Measurements from ENCODE around the gene E2F7.
A peak's percentile ranks its signal among the peaks of the same experiment; 100 is the strongest.

E2F7 gene

DNA sequence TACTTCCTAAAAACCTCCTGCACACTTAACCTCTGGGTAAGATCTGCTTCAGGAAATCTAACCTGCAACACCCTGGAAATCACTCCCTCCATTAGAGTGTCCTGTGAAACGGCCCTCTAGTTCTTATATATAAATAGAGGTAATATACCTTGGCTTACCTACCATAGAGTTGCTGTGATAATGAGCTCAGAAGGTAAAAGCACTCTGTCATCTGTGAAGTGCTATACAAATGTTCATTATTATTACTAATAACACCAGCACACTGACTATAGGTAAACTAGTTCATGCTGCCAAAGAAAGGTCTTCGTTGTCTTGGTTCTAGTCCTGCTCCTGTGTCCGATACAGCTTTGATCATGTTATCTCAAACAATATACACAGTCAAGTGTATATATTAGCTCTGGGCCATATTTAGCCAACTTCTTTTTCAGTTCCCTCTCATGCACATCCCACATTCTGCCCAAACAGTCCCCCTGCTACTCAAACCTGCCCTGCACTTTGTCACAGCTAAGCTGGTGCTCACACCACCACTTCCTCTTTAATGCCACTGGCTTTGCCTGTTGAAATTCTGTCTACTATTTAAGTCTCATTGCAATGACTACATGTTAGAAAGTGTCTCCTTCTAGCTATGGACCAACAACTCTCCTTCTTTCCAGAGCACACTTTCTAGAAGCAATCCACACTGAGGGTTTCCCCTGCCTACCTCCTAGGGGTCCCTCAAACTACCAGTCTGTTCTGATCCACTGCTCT is 5.1 kb downstream of the E2F7 start:
- TF ChIP-seq ZBTB7A (IDR thresholded peaks at IDR 0.05; ENCODE audit: low read depth) (no peak), MAX (IDR thresholded peaks at IDR 0.05) (no peak), CREB1 (IDR thresholded peaks at IDR 0.05; ENCODE audit: low read depth) (no peak), EGR1 (IDR thresholded peaks at IDR 0.05) (no peak), REST (IDR thresholded peaks at IDR 0.05; ENCODE audit: low read depth) (no peak), YY1 (IDR thresholded peaks at IDR 0.05; ENCODE audit: low read depth) (no peak), CEBPB (IDR thresholded peaks at IDR 0.05) (no peak), RAD21 (IDR thresholded peaks at IDR 0.05; ENCODE audit: low read depth) (no peak), USF1 (IDR thresholded peaks at IDR 0.05) (no peak), TEAD4 (IDR thresholded peaks at IDR 0.05) (no peak), EP300 (IDR thresholded peaks at IDR 0.05; ENCODE audit: borderline replicate concordance) (no peak), TCF12 (IDR thresholded peaks at IDR 0.05; ENCODE audit: low read depth) (no peak), FOXM1 (IDR thresholded peaks at IDR 0.05; ENCODE audit: borderline replicate concordance, low read depth) (no peak), NFIC (IDR thresholded peaks at IDR 0.05) (no peak)

DNA sequence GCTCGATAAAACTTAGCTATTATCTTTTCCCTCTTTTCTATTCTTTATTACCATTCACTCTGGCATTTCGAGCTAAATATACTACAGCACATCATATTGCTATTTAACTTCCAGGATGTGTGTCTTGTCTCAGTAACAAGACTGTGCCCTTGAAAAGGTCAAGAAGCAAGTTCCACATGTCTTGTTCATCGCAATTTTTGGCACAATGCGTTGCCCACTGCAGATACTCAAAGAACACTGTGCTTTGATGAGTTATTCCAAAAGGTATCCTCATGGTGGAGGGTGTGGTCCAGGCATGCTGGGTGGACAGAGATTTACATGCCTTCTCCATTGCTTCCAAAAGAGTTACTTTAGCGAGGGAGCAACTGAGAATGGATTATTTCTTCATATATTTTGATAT is 6.6 kb downstream of the E2F7 start:
- no peak for TF ChIP-seq CEBPB (IDR thresholded peaks at IDR 0.05)

- TF ChIP-seq NFIC (IDR thresholded peaks at IDR 0.05), result no peak
Measured at GRCh38 chr12:77054851-77055250, 10.5 kb downstream of the E2F7 start.

DNA sequence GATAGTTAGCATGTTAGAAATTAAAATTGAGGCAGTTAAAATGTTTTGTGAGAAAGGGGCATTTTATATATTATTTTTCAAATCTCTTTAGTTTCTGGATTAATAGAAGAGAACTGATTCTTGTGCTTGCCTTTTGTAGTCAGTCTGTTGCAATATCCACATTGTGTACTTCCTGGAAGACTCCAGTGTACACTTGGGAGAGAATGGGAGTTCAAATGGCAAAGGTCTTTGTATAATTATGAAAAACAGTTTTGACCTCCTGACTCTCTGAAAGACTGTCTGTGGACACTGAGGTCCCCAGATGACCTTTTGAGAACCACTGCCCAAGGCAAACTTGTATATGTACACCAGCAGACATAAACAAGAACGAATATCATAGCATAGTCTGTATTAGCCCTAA is 12.1 kb downstream of the E2F7 start:
- TF ChIP-seq FOXM1 (IDR thresholded peaks at IDR 0.05; ENCODE audit: borderline replicate concordance, low read depth) (no peak), USF1 (IDR thresholded peaks at IDR 0.05) (no peak), RAD21 (IDR thresholded peaks at IDR 0.05; ENCODE audit: low read depth) (no peak), CEBPB (IDR thresholded peaks at IDR 0.05) (no peak), NFIC (IDR thresholded peaks at IDR 0.05) (no peak), ZBTB7A (IDR thresholded peaks at IDR 0.05; ENCODE audit: low read depth) (no peak), EGR1 (IDR thresholded peaks at IDR 0.05) (no peak), TCF12 (IDR thresholded peaks at IDR 0.05; ENCODE audit: low read depth) (no peak), EP300 (IDR thresholded peaks at IDR 0.05; ENCODE audit: borderline replicate concordance) (no peak), MAX (IDR thresholded peaks at IDR 0.05) (no peak), CREB1 (IDR thresholded peaks at IDR 0.05; ENCODE audit: low read depth) (no peak), TAF1 (IDR thresholded peaks at IDR 0.05; ENCODE audit: low read depth) (no peak)

- no peak for TF ChIP-seq TCF12 (IDR thresholded peaks at IDR 0.05; ENCODE audit: low read depth)
- peak; percentile 65 for TF ChIP-seq RAD21 (IDR thresholded peaks at IDR 0.05; ENCODE audit: low read depth)
- TF ChIP-seq ZBTB7A (IDR thresholded peaks at IDR 0.05; ENCODE audit: low read depth), result no peak
- no peak for TF ChIP-seq TAF1 (IDR thresholded peaks at IDR 0.05; ENCODE audit: low read depth)
- no peak for TF ChIP-seq CREB1 (IDR thresholded peaks at IDR 0.05; ENCODE audit: low read depth)
- peak; percentile 39; the same call in 1 of the 2 replicates for TF ChIP-seq MAX (IDR thresholded peaks at IDR 0.05)
- TF ChIP-seq TEAD4 (IDR thresholded peaks at IDR 0.05), result no peak
Measured at GRCh38 chr12:77049767-77050353, 15.5 kb downstream of the E2F7 start.

DNA sequence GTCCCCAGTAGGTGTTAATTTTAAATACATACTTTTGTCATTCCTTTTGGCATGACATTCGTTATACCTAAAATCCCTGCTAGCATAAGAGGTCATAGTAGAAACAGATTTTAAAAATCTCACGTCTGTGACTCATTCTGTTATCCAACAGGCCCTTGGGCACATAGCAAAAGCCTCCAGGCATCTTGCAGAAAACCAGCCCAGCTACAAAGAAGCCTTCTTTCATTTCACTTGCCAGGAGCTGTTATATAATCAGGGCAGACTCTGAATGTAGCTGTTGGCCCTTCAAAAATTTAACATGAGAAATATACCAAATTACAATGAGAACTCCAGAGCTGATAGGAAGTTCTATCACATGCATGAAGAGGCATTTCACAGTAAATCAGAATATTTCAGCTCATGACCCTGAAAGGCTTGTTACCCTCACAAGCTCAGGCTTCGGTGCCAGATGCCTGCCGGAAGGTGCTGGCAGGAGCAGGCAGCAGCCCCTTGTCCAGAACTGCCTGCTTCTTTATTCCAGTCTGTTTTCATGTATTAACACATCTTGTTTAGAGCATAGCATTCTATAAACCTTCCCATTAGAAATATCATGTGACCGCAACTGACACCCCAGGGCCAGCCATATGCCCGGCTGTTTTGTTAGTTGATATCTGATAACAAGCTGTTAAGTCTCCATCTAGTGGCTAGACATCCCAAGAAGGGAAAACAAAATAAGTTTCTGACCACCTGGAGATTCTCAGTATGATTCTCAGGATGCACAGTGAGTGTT is 17.8 kb downstream of the E2F7 start:
- no peak for TF ChIP-seq REST (IDR thresholded peaks at IDR 0.05; ENCODE audit: low read depth)
- no peak for TF ChIP-seq EGR1 (IDR thresholded peaks at IDR 0.05)
- TF ChIP-seq ZBTB7A (IDR thresholded peaks at IDR 0.05; ENCODE audit: low read depth), result no peak

Measured in Ishikawa (cell line).